Measurements from ENCODE around the gene STON2.

Gene STON2

GRCh38 chr14:81301813-81302212, 98.3 kb downstream of the STON2 start:
- Mint-ChIP-seq H3K27ac (peak overlapping the region in 2 of 3 experiments; percentile 26 to 59), H3K4me1 (peaks cover 6% of the 10 kb centered on the region), H3K27me3 (ENCODE audit: low read depth) (no peaks in the 10 kb centered on the region), H3K36me3 (ENCODE audit: low read depth) (peaks cover 3% of the 10 kb centered on the region), H3K9me3 (no peaks in the 10 kb centered on the region), H3K4me3 (no peak overlapping the region)
- TF ChIP-seq CTCF (IDR thresholded peaks at IDR 0.05; ENCODE audit: unreplicated experiment in 3 of 3): no peak

GRCh38 chr14:81301371-81301770, 98.8 kb downstream of the STON2 start:
- Mint-ChIP-seq H3K4me3 (no peak overlapping the region), H3K9me3 (no peaks in the 10 kb centered on the region), H3K27ac (peak overlapping the region in 2 of 3 experiments; percentile 18 to 40), H3K36me3 (ENCODE audit: low read depth) (peaks cover 3% of the 10 kb centered on the region), H3K27me3 (ENCODE audit: low read depth) (no peaks in the 10 kb centered on the region), H3K4me1 (peaks cover 6% of the 10 kb centered on the region)
- TF ChIP-seq CTCF (IDR thresholded peaks at IDR 0.05; ENCODE audit: unreplicated experiment in 3 of 3): no peak

GRCh38 chr14:81298911-81299310, 101.2 kb downstream of the STON2 start:
- Mint-ChIP-seq H3K27ac (no peak overlapping the region), H3K27me3 (ENCODE audit: low read depth) (no peaks in the 10 kb centered on the region), H3K4me1 (peaks cover 6% of the 10 kb centered on the region), H3K9me3 (no peaks in the 10 kb centered on the region), H3K36me3 (ENCODE audit: low read depth) (peaks cover 4% of the 10 kb centered on the region), H3K4me3 (no peak overlapping the region)
- TF ChIP-seq CTCF (IDR thresholded peaks at IDR 0.05; ENCODE audit: unreplicated experiment in 3 of 3): no peak

- H3K9me3 Mint-ChIP-seq: no peaks in the 10 kb centered on the region
These were observed 102.0 kb downstream of the STON2 start for GRCh38 chr14:81298122-81298521.

GRCh38 chr14:81295958-81296923, 103.9 kb downstream of the STON2 start:
- H3K4me3 Mint-ChIP-seq: no peak overlapping the region
- H3K27ac Mint-ChIP-seq: peak overlapping the region in 2 of 3 experiments; percentile 29 to 69
- peaks cover 21% of the 10 kb centered on the region for H3K36me3 Mint-ChIP-seq (ENCODE audit: low read depth)
- peaks cover 3% of the 10 kb centered on the region for H3K9me3 Mint-ChIP-seq
- H3K27me3 Mint-ChIP-seq (ENCODE audit: low read depth): no peaks in the 10 kb centered on the region
- no peak for TF ChIP-seq CTCF (IDR thresholded peaks at IDR 0.05; ENCODE audit: unreplicated experiment in 3 of 3)
- H3K4me1 Mint-ChIP-seq: peaks cover 2% of the 10 kb centered on the region

More at GRCh38 chr14:81298122-81298521, 102.0 kb downstream of the STON2 start:
- TF ChIP-seq CTCF (IDR thresholded peaks at IDR 0.05; ENCODE audit: unreplicated experiment in 3 of 3): no peak
- H3K4me1 Mint-ChIP-seq: peaks cover 6% of the 10 kb centered on the region
- no peaks in the 10 kb centered on the region for H3K27me3 Mint-ChIP-seq (ENCODE audit: low read depth)
- no peak overlapping the region for H3K4me3 Mint-ChIP-seq
- H3K36me3 Mint-ChIP-seq (ENCODE audit: low read depth): peaks cover 10% of the 10 kb centered on the region
- peak overlapping the region in 1 of 3 experiments; percentile 49 for H3K27ac Mint-ChIP-seq
